Suprapubic skin (tissue), 4 donors: ENCODE measurements around the gene RICTOR. TPM values are rescaled to one million over a fixed set of nuclear protein-coding genes. Genes with fewer than 3 reads are reported as not detected.

Experiments
- DNase-seq, 2 donors: peaks; one replicate each; pipeline ENCODE4 v3.0.0-alpha.2; 2019; ENCODE audit warnings: low spot score in 2 of 2
- H3K27ac ChIP-seq: fragments of 200-600 bp; sonication (generic); one replicate; pipeline ENCODE4 v1.5.1; 2019
- H3K27me3 ChIP-seq: fragments of 200-600 bp; sonication (generic); one replicate; pipeline ENCODE4 v1.5.1; 2019
- H3K36me3 ChIP-seq: fragments of 200-600 bp; sonication (generic); one replicate; pipeline ENCODE4 v1.5.1; 2019
- H3K4me1 ChIP-seq: fragments of 200-600 bp; sonication (generic); one replicate; pipeline ENCODE4 v1.5.1; 2019
- H3K4me3 ChIP-seq: fragments of 200-600 bp; sonication (generic); one replicate; pipeline ENCODE4 v1.5.1; 2019; ENCODE audit warnings: mild to moderate bottlenecking
- H3K9me3 ChIP-seq: fragments of 200-600 bp; sonication (generic); one replicate; pipeline ENCODE4 v1.5.1; 2019
- CTCF ChIP-seq, 2 donors: fragments of 200-600 bp in 1 of 2; fragments of 450-650 bp in 1 of 2; sonication (generic) in 1 of 2; IDR thresholded peaks; one replicate each; pipeline ENCODE4 v1.5.1; 2016 to 2019; ENCODE audit warnings: antibody characterized with exemption in 2 of 2, mild to moderate bottlenecking in 1 of 2, moderate library complexity in 1 of 2
- EP300 ChIP-seq: sonication (generic); formaldehyde crosslinking; IDR thresholded peaks from one replicate; pipeline ENCODE4 v1.6.1; 2017; ENCODE audit warnings: antibody characterized with exemption
- POLR2A ChIP-seq, 2 donors: fragments of 450-650 bp; IDR thresholded peaks; one replicate each; pipeline ENCODE4 v1.6.1; 2017; ENCODE audit warnings: antibody characterized with exemption in 2 of 2, mild to moderate bottlenecking in 2 of 2, moderate library complexity in 2 of 2
- POLR2AphosphoS5 ChIP-seq, 3 donors: sonication (generic); formaldehyde crosslinking; IDR thresholded peaks; one replicate each; pipeline ENCODE4 v1.6.1; 2017; ENCODE audit warnings: antibody characterized with exemption in 3 of 3
- WGBS: methylation state at CpG from one replicate; pipeline ENCODE4 v1.1.5; 2018; 5-methylcytosine and 5-hydroxymethylcytosine counted together
- total RNA-seq, 4 donors: library from RNA; depleted of rRNA; stranded (reverse); fragments of >200 nt; gene quantifications; one replicate each; pipeline ENCODE4 v1.1.0, GENCODE V29; 2016

The RICTOR gene
- total RNA-seq, 4 donors from 2014 or later, result 24.9 to 92.6 (median 28.7) TPM

- WGBS, result 88% methylated on average over 9 of the region's 9 CpGs
- no peak for DNase-seq
- Histone ChIP-seq H3K27ac (no peak overlapping the region), H3K36me3 (peaks cover 22% of the 10 kb centered on the region), H3K9me3 (no peaks in the 10 kb centered on the region), H3K4me3 (no peak overlapping the region), H3K4me1 (no peaks in the 10 kb centered on the region), H3K27me3 (no peaks in the 10 kb centered on the region)
- no peak for TF ChIP-seq EP300
Measured at GRCh38 chr5:38985909-38986452, 88.2 kb downstream of the RICTOR start.

GRCh38 chr5:38979535-38979934 is 94.7 kb downstream of the RICTOR start:
- no peak for DNase-seq
- H3K27me3 ChIP-seq, result no peaks in the 10 kb centered on the region
- no peak overlapping the region for H3K27ac ChIP-seq
- no peak overlapping the region for H3K4me3 ChIP-seq
- WGBS, result 91% methylated on average over 2 of the region's 2 CpGs
- TF ChIP-seq EP300 (no peak), POLR2A (IDR thresholded peaks at IDR 0.05) (no peak), CTCF (IDR thresholded peaks at IDR 0.05) (no peak), POLR2AphosphoS5 (IDR thresholded peaks at IDR 0.05) (no peak)
- H3K36me3 ChIP-seq, result peaks cover 2% of the 10 kb centered on the region
- no peaks in the 10 kb centered on the region for H3K4me1 ChIP-seq
- H3K9me3 ChIP-seq, result no peaks in the 10 kb centered on the region

GRCh38 chr5:38978036-38978435 is 96.2 kb downstream of the RICTOR start:
- Histone ChIP-seq H3K9me3 (no peaks in the 10 kb centered on the region), H3K36me3 (peaks cover 2% of the 10 kb centered on the region), H3K27me3 (no peaks in the 10 kb centered on the region), H3K4me1 (no peaks in the 10 kb centered on the region), H3K27ac (no peak overlapping the region), H3K4me3 (no peak overlapping the region)
- no peak for TF ChIP-seq CTCF (IDR thresholded peaks at IDR 0.05)
- no peak for TF ChIP-seq POLR2AphosphoS5 (IDR thresholded peaks at IDR 0.05)
- no peak for TF ChIP-seq POLR2A (IDR thresholded peaks at IDR 0.05)
- no peak for DNase-seq

- Histone ChIP-seq H3K36me3 (peaks cover 49% of the 10 kb centered on the region), H3K9me3 (no peaks in the 10 kb centered on the region), H3K27me3 (no peaks in the 10 kb centered on the region), H3K4me3 (no peak overlapping the region), H3K27ac (no peak overlapping the region), H3K4me1 (no peaks in the 10 kb centered on the region)
- DNase-seq, result no peak
- no peak for TF ChIP-seq POLR2AphosphoS5 (IDR thresholded peaks at IDR 0.05)
- whole genome bisulfite sequencing, result 95% methylated on average over 5 of the region's 5 CpGs
Measured at GRCh38 chr5:38968665-38969064, 105.5 kb downstream of the RICTOR start.

GRCh38 chr5:38961691-38962090 is 112.5 kb downstream of the RICTOR start:
- peaks cover 81% of the 10 kb centered on the region for H3K36me3 ChIP-seq
- TF ChIP-seq EP300, result no peak
- TF ChIP-seq POLR2AphosphoS5 (IDR thresholded peaks at IDR 0.05), result no peak

GRCh38 chr5:38953426-38954012 is 120.7 kb downstream of the RICTOR start:
- Histone ChIP-seq H3K27ac (no peak overlapping the region), H3K27me3 (no peaks in the 10 kb centered on the region), H3K4me1 (no peaks in the 10 kb centered on the region), H3K9me3 (no peaks in the 10 kb centered on the region), H3K4me3 (no peak overlapping the region), H3K36me3 (peaks cover 93% of the 10 kb centered on the region)
- no peak for DNase-seq
- TF ChIP-seq CTCF (IDR thresholded peaks at IDR 0.05), result no peak
- TF ChIP-seq EP300, result no peak
- 90% methylated on average over 4 of the region's 4 CpGs for WGBS

More at GRCh38 chr5:38961691-38962090, 112.5 kb downstream of the RICTOR start:
- no peaks in the 10 kb centered on the region for H3K27me3 ChIP-seq
- H3K4me1 ChIP-seq, result no peaks in the 10 kb centered on the region
- H3K27ac ChIP-seq, result no peak overlapping the region
- DNase-seq, result no peak
- H3K4me3 ChIP-seq, result no peak overlapping the region
- H3K9me3 ChIP-seq, result no peaks in the 10 kb centered on the region
- 78% methylated on average over 2 of the region's 2 CpGs for WGBS

- Histone ChIP-seq H3K4me3 (no peak overlapping the region), H3K27ac (no peak overlapping the region), H3K27me3 (no peaks in the 10 kb centered on the region), H3K4me1 (no peaks in the 10 kb centered on the region), H3K36me3 (peaks cover 92% of the 10 kb centered on the region), H3K9me3 (no peaks in the 10 kb centered on the region)
- TF ChIP-seq POLR2AphosphoS5 (IDR thresholded peaks at IDR 0.05), result no peak
- TF ChIP-seq CTCF (IDR thresholded peaks at IDR 0.05), result no peak
- no peak for TF ChIP-seq POLR2A (IDR thresholded peaks at IDR 0.05)
- TF ChIP-seq EP300, result no peak
- DNase-seq, result no peak
Measured at GRCh38 chr5:38948501-38948900, 125.7 kb downstream of the RICTOR start.
